ENCODE data around the gene CYP4F3.
"Not testable (repeated sequence)": the region's sequence is repeated elsewhere in the genome, so short reads cannot be mapped to it uniquely, and the experiment has no call there.

Gene CYP4F3

GRCh38 chr19:15672580-15673175, 32.0 kb downstream of the CYP4F3 start, which contains the start of gene CYP4F12:
Gene CYP4F12, plus strand, starts transcription at chr19:15673087. Its CDS starts 443 bp downstream, at chr19:15673530.
- TF ChIP-seq PAX5 (IDR thresholded peaks at IDR 0.05; ENCODE audit: insufficient read depth, low read length, severe bottlenecking) (no peak), POLR2AphosphoS5 (IDR thresholded peaks at IDR 0.05; ENCODE audit: low read depth, low read length) (no peak), POU2F2 (IDR thresholded peaks at IDR 0.05; ENCODE audit: low read depth, low read length) (no peak), TAF1 (IDR thresholded peaks at IDR 0.05; ENCODE audit: low read depth, low read length) (no peak), POLR2A (IDR thresholded peaks at IDR 0.05; ENCODE audit: low read depth, low read length) (no peak), SPI1 (IDR thresholded peaks at IDR 0.05; ENCODE audit: low read depth, low read length) (no peak)
- DNase-seq (ENCODE audit: insufficient read length, low spot score), result no peak
- FAIRE-seq, result no peak

DNA sequence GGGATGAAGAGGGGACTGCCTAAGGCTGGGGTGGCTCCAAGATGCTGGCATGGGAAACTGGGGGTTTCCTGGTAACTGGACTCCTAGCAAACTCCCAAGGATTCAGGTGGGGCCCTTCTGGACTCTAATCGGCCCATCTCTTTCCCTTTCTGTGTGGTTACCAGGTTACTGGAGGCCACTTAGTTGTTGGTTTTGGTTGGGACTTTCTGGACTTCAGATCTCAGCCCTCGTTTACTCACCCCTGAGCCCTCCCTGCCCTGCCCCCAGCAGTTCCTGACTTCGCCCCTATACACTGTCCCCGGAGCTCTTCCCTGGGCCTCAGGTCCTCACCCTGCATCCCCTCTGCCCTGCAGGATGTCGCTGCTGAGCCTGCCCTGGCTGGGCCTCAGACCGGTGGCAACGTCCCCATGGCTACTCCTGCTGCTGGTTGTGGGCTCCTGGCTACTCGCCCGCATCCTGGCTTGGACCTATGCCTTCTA, 32.5 kb downstream of the CYP4F3 start:
- TF ChIP-seq SPI1 (IDR thresholded peaks at IDR 0.05; ENCODE audit: low read depth, low read length), result no peak
- no peak for TF ChIP-seq POU2F2 (IDR thresholded peaks at IDR 0.05; ENCODE audit: low read depth, low read length)
- TF ChIP-seq TAF1 (IDR thresholded peaks at IDR 0.05; ENCODE audit: low read depth, low read length), result no peak
- TF ChIP-seq POLR2A (IDR thresholded peaks at IDR 0.05; ENCODE audit: low read depth, low read length), result no peak
- no peak for TF ChIP-seq POLR2AphosphoS5 (IDR thresholded peaks at IDR 0.05; ENCODE audit: low read depth, low read length)
- TF ChIP-seq PAX5 (IDR thresholded peaks at IDR 0.05; ENCODE audit: insufficient read depth, low read length, severe bottlenecking), result no peak
- DNase-seq (ENCODE audit: insufficient read length, low spot score), result no peak
- no peak for FAIRE-seq

DNA sequence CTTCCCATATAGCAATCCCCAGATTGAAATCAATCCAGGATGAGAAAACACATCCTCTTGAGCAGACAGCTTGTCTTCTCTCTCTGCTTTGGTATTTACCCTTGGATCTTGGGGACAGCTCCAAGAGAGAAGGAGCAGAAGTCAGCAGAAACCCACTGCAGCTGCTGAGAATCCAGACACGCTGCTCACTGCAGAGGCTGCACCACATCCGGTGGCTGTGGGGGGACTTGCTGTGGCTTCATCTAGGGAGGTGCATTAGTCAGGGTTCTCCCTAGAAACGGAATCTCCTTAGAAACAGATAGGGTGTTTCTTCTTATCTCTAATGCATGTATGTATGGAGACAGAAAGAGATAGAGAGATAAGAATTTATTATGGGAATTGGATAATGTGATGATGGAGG, 34.9 kb downstream of the CYP4F3 start:
- TF ChIP-seq POU2F2 (IDR thresholded peaks at IDR 0.05; ENCODE audit: low read depth, low read length), result no peak
- no peak for TF ChIP-seq PAX5 (IDR thresholded peaks at IDR 0.05; ENCODE audit: insufficient read depth, low read length, severe bottlenecking)
- no peak for TF ChIP-seq TAF1 (IDR thresholded peaks at IDR 0.05; ENCODE audit: low read depth, low read length)
- TF ChIP-seq POLR2A (IDR thresholded peaks at IDR 0.05; ENCODE audit: low read depth, low read length), result no peak
- TF ChIP-seq POLR2AphosphoS5 (IDR thresholded peaks at IDR 0.05; ENCODE audit: low read depth, low read length), result no peak
- no peak for TF ChIP-seq SPI1 (IDR thresholded peaks at IDR 0.05; ENCODE audit: low read depth, low read length)
- DNase-seq (ENCODE audit: insufficient read length, low spot score) (no peak), FAIRE-seq (no peak)

GRCh38 chr19:15679089-15679488, 38.4 kb downstream of the CYP4F3 start:
- TF ChIP-seq POLR2AphosphoS5 (IDR thresholded peaks at IDR 0.05; ENCODE audit: low read depth, low read length) (no peak), TAF1 (IDR thresholded peaks at IDR 0.05; ENCODE audit: low read depth, low read length) (no peak), POU2F2 (IDR thresholded peaks at IDR 0.05; ENCODE audit: low read depth, low read length) (no peak), PAX5 (IDR thresholded peaks at IDR 0.05; ENCODE audit: insufficient read depth, low read length, severe bottlenecking) (no peak), SPI1 (IDR thresholded peaks at IDR 0.05; ENCODE audit: low read depth, low read length) (no peak), POLR2A (IDR thresholded peaks at IDR 0.05; ENCODE audit: low read depth, low read length) (no peak)
- DNase-seq (ENCODE audit: insufficient read length, low spot score) (no peak), FAIRE-seq (no peak)

GRCh38 chr19:15679865-15680264, 39.2 kb downstream of the CYP4F3 start:
- not testable (repeated sequence) for DNase-seq (ENCODE audit: insufficient read length, low spot score); FAIRE-seq

DNA sequence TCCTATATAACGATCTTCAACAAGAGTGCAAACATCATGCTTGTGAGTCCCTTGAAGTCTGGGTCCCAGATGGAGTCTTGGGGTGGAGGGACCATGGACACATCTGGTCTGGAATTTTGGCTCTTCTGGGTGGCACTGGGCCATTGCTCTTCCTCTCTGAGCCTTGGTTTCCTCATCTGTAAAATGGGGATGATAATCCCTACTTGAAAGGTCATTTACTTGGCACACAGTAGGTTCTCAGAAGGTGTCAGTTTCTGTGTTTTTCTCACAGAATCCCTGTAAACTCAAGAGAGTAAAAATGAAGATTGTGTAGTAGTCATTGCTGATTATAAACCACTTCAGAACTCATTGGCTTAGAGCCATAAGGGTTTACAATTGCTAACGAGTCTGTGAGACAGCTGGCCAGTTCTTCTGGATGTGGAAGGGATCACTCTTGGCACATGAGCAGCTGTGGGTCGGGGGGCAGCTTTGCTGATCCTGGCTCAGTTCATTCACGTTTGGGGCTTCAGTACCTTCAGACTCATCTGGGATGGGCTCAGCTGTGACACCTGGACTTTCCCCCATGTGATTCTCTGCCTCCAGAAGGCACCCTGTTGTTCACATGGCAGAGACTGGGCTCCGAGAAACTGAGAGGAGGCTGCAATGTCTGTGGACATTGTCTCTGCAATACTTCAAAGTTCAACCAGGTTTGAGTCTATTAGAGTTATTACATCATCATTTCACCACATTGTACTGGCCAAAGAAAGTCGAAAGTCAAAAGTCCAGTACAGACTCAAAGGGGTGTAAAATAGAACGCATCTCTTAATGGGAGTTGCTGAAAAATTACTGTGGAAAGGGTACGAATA, 40.0 kb downstream of the CYP4F3 start:
- DNase-seq (ENCODE audit: insufficient read length, low spot score) (no peak), FAIRE-seq (no peak)
- TF ChIP-seq PAX5 (IDR thresholded peaks at IDR 0.05; ENCODE audit: insufficient read depth, low read length, severe bottlenecking) (no peak), SPI1 (IDR thresholded peaks at IDR 0.05; ENCODE audit: low read depth, low read length) (no peak), TAF1 (IDR thresholded peaks at IDR 0.05; ENCODE audit: low read depth, low read length) (no peak), POLR2AphosphoS5 (IDR thresholded peaks at IDR 0.05; ENCODE audit: low read depth, low read length) (no peak), POLR2A (IDR thresholded peaks at IDR 0.05; ENCODE audit: low read depth, low read length) (no peak), POU2F2 (IDR thresholded peaks at IDR 0.05; ENCODE audit: low read depth, low read length) (no peak)

- DNase-seq (ENCODE audit: insufficient read length, low spot score) (no peak), FAIRE-seq (no peak)
- TF ChIP-seq POLR2A (IDR thresholded peaks at IDR 0.05; ENCODE audit: low read depth, low read length) (no peak), SPI1 (IDR thresholded peaks at IDR 0.05; ENCODE audit: low read depth, low read length) (no peak), TAF1 (IDR thresholded peaks at IDR 0.05; ENCODE audit: low read depth, low read length) (no peak), POLR2AphosphoS5 (IDR thresholded peaks at IDR 0.05; ENCODE audit: low read depth, low read length) (no peak), POU2F2 (IDR thresholded peaks at IDR 0.05; ENCODE audit: low read depth, low read length) (no peak)
Observed at GRCh38 chr19:15683411-15683810, 42.7 kb downstream of the CYP4F3 start.

DNA sequence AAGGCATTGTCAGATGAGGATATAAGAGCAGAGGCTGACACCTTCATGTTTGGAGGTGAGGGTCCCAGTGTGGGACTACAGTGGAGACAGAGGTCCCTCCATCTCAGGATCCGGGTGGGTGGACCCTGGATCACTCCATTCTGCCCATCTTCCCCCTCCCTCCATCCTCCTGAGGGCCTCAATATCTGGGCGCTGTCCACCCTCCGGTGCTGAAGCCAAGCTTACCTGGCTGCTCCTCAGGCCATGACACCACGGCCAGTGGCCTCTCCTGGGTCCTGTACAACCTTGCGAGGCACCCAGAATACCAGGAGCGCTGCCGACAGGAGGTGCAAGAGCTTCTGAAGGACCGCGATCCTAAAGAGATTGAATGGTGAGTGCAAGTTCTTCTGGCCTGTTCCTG, 44.1 kb downstream of the CYP4F3 start:
- FAIRE-seq, result no peak

GRCh38 chr19:15696654-15697194, 56.0 kb downstream of the CYP4F3 start:
- FAIRE-seq, result no peak
- DNase-seq (ENCODE audit: insufficient read length, low spot score), result no peak
- no peak for TF ChIP-seq SPI1 (IDR thresholded peaks at IDR 0.05; ENCODE audit: low read depth, low read length)
- TF ChIP-seq POU2F2 (IDR thresholded peaks at IDR 0.05; ENCODE audit: low read depth, low read length), result no peak
- TF ChIP-seq POLR2A (IDR thresholded peaks at IDR 0.05; ENCODE audit: low read depth, low read length), result no peak
- no peak for TF ChIP-seq TAF1 (IDR thresholded peaks at IDR 0.05; ENCODE audit: low read depth, low read length)
- no peak for TF ChIP-seq PAX5 (IDR thresholded peaks at IDR 0.05; ENCODE audit: insufficient read depth, low read length, severe bottlenecking)
- TF ChIP-seq POLR2AphosphoS5 (IDR thresholded peaks at IDR 0.05; ENCODE audit: low read depth, low read length), result no peak

More for the DNA sequence above, 44.1 kb downstream of the CYP4F3 start:
- TF ChIP-seq SPI1 (IDR thresholded peaks at IDR 0.05; ENCODE audit: low read depth, low read length), result no peak
- no peak for TF ChIP-seq PAX5 (IDR thresholded peaks at IDR 0.05; ENCODE audit: insufficient read depth, low read length, severe bottlenecking)
- TF ChIP-seq TAF1 (IDR thresholded peaks at IDR 0.05; ENCODE audit: low read depth, low read length), result no peak
- no peak for TF ChIP-seq POLR2A (IDR thresholded peaks at IDR 0.05; ENCODE audit: low read depth, low read length)
- TF ChIP-seq POU2F2 (IDR thresholded peaks at IDR 0.05; ENCODE audit: low read depth, low read length), result no peak
- DNase-seq (ENCODE audit: insufficient read length, low spot score), result no peak

Measured in GM12891 (cell line).